Gastrocnemius medialis (tissue), 4 donors: ENCODE measurements around the gene CIAO3. TPM values are rescaled to one million over a fixed set of nuclear protein-coding genes. Genes with fewer than 3 reads are reported as not detected.

Experiments used
- ATAC-seq, 2 donors: fragments of 150-250 bp; one replicate each; pipeline ENCODE4 v1.9.1; 2016
- DNase-seq, 2 donors: peaks; one replicate each; pipeline ENCODE4 v3.0.0-alpha.2; 2019
- H3K27ac ChIP-seq, 4 donors: fragments of 200-600 bp; sonication (generic); 1 replicate in 1 of 4; 2 replicates in 3 of 4; pipeline ENCODE4 v1.5.1; 2016 to 2018; ENCODE audit warnings: mild to moderate bottlenecking in 2 of 4, moderate library complexity in 1 of 4
- H3K27me3 ChIP-seq, 3 donors: fragments of 200-600 bp; sonication (generic) in 2 of 3; 1 replicate in 1 of 3; 2 replicates in 2 of 3; pipeline versions ENCODE4 v1.5.1 to v1.6.0; 2016 to 2019; ENCODE audit warnings: mild to moderate bottlenecking in 1 of 3, moderate library complexity in 1 of 3
- H3K36me3 ChIP-seq, 2 donors: fragments of 200-600 bp; sonication (generic) in 1 of 2; one replicate each; pipeline ENCODE4 v1.5.1; 2017 to 2018
- H3K4me1 ChIP-seq, 2 donors: fragments of 200-600 bp; sonication (generic) in 1 of 2; one replicate each; pipeline ENCODE4 v1.5.1; 2016 to 2017; ENCODE audit warnings: mild to moderate bottlenecking in 2 of 2
- H3K4me3 ChIP-seq, 4 donors: fragments of 200-600 bp; sonication (generic) in 3 of 4; 1 replicate in 1 of 4; 2 replicates in 3 of 4; pipeline ENCODE4 v1.5.1; 2016 to 2019; ENCODE audit warnings: mild to moderate bottlenecking in 2 of 4
- H3K9me3 ChIP-seq, 3 donors: fragments of 200-600 bp; sonication (generic) in 2 of 3; 1 replicate in 1 of 3; 2 replicates in 2 of 3; pipeline ENCODE4 v1.5.1; 2016 to 2019
- POLR2A ChIP-seq, 2 donors: fragments of 450-650 bp; IDR thresholded peaks; one replicate each; pipeline ENCODE4 v1.6.1; 2017; ENCODE audit warnings: antibody characterized with exemption in 2 of 2, mild to moderate bottlenecking in 2 of 2, moderate library complexity in 2 of 2
- in situ Hi-C, 4 donors: fragments of 200-750 bp; cut with MboI; loops; one replicate each; pipeline versions ENCODE4 v1.15.0 to v1.8.0; 2017; ENCODE audit warnings: low sequenced_read_pairs in 4 of 4
- intact Hi-C: fragments of 100-400 bp; cut with DNase I; formaldehyde crosslinking; loops from one replicate; pipeline ENCODE4 v1.15.1; 2023; ENCODE audit warnings: low total_unique reads
- total RNA-seq, 4 donors: library from RNA; depleted of rRNA; stranded (reverse); fragments of >200 nt; gene quantifications; one replicate each; pipeline versions ENCODE4 v1.1.0 to v1.2.3, GENCODE V29; 2016
- TF ChIP-seq, protein P1 (sequence below), 5 experiments: fragments of 450-650 bp in 3 of 5; fragments of 200-600 bp in 2 of 5; sonication (generic) in 2 of 5; IDR thresholded peaks in 4 of 5; conservative IDR thresholded peaks in 1 of 5; 1 replicate in 4 of 5; 2 replicates in 1 of 5; pipeline ENCODE4 v1.5.1; 2016 to 2019; ENCODE audit warnings: antibody characterized with exemption in 5 of 5, mild to moderate bottlenecking in 3 of 5, moderate library complexity in 3 of 5

The CIAO3 gene
- total RNA-seq, 4 donors from 2014 or later, result 16.1 to 48.5 (median 21.6) TPM

DNA sequence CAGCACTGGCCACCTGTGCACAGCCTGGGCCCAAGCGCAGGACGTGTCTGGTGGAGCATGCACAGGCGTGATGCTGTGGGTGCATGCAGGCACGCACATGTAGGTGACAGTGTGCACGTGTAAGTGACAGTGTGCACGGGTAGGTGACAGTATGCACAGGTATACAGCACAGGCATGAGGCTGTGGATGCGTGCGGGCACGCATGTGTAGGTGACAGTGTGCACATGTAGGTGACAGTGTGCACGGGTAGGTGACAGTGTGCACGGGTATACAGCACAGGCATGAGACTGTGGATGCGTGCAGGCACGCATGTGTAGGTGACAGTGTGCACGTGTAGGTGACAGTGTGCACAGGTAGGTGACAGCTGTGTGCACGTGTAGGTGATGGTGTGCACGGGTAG lies 39.5 kb upstream of the CIAO3 start:
- Histone ChIP-seq H3K4me1 (no peaks in the 10 kb centered on the region), H3K36me3 (no peaks in the 10 kb centered on the region), H3K9me3 (no peaks in the 10 kb centered on the region), H3K27me3 (peaks cover 34 to 69% (median 54%) of the 10 kb centered on the region in 3 donors), H3K27ac (no peak overlapping the region), H3K4me3 (no peak overlapping the region)
- TF ChIP-seq, protein P1, sequence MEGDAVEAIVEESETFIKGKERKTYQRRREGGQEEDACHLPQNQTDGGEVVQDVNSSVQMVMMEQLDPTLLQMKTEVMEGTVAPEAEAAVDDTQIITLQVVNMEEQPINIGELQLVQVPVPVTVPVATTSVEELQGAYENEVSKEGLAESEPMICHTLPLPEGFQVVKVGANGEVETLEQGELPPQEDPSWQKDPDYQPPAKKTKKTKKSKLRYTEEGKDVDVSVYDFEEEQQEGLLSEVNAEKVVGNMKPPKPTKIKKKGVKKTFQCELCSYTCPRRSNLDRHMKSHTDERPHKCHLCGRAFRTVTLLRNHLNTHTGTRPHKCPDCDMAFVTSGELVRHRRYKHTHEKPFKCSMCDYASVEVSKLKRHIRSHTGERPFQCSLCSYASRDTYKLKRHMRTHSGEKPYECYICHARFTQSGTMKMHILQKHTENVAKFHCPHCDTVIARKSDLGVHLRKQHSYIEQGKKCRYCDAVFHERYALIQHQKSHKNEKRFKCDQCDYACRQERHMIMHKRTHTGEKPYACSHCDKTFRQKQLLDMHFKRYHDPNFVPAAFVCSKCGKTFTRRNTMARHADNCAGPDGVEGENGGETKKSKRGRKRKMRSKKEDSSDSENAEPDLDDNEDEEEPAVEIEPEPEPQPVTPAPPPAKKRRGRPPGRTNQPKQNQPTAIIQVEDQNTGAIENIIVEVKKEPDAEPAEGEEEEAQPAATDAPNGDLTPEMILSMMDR (IDR thresholded peaks at IDR 0.05 in 4 of 5, conservative IDR thresholded peaks at IDR 0.05 in 1 of 5), result no peak
- no peak for TF ChIP-seq POLR2A (IDR thresholded peaks at IDR 0.05)
- ATAC-seq (no peak), DNase-seq (no peak)
- in situ Hi-C loops (no loop called here), intact Hi-C loops (no loop called here)

DNA sequence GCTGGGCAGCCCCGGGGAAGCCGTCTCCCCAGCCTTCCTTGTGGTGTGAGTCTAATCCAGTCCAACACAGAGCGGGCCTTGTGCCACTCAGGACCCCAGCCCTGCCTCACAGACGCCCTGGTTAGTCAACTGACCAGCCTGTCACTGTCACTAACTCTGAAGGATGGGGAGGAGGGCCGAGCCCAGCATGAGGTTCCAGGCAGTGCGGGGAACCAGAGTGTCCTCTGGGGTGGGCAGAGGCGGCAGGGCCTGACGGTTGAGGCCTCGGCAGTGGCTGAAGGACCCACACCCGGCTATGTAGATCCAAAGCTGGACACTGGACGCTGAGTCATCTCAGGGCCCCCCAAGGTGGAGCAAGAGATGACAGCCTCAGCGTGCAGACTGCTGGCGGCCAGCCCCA lies 38.8 kb upstream of the CIAO3 start:
- Histone ChIP-seq H3K36me3 (no peaks in the 10 kb centered on the region), H3K27ac (no peak overlapping the region), H3K4me3 (no peak overlapping the region), H3K27me3 (peaks cover 34 to 69% (median 54%) of the 10 kb centered on the region in 3 donors), H3K9me3 (no peaks in the 10 kb centered on the region), H3K4me1 (no peaks in the 10 kb centered on the region)
- DNase-seq, result no peak
- no peak for TF ChIP-seq POLR2A (IDR thresholded peaks at IDR 0.05)
- TF ChIP-seq, protein P1 (IDR thresholded peaks at IDR 0.05 in 4 of 5, conservative IDR thresholded peaks at IDR 0.05 in 1 of 5), result no peak
- in situ Hi-C loops, result no loop called here
- no peak for ATAC-seq
- intact Hi-C loops, result no loop called here

DNA sequence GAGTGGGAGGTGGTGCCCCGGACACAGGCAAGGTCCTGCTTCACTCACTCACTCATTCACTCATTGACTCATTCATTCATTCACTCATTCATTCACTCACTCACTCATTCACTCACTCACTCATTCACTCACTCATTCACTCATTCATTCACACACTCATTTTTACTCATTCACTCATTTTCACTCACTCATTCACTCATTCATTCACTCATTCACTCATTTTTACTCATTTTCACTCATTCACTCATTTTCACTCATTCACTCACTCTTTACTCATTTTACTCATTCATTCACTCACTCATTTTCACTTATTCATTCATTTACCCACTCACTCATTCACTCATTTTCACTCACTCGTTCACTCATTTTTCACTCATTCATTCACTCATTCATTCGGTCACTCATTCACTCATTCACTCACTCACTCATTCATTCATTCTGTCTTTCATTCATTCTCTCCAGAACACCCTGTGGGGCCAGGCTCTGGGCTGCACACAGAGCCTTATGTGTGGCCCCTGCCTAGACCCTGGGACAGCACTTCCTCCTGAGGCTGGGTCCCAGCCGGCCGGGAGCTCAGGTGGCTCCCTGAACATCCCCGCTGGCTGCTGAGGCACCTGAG lies 38.2 kb upstream of the CIAO3 start:
- no peaks in the 10 kb centered on the region for H3K36me3 ChIP-seq
- no peaks in the 10 kb centered on the region for H3K4me1 ChIP-seq
- intact Hi-C loops, result no loop called here
- ATAC-seq, result no peak
- peaks cover 34 to 67% (median 53%) of the 10 kb centered on the region in 3 donors for H3K27me3 ChIP-seq
- H3K9me3 ChIP-seq, result no peaks in the 10 kb centered on the region
- in situ Hi-C loops, result no loop called here
- TF ChIP-seq, protein P1 (IDR thresholded peaks at IDR 0.05 in 4 of 5, conservative IDR thresholded peaks at IDR 0.05 in 1 of 5), result no peak
- TF ChIP-seq POLR2A (IDR thresholded peaks at IDR 0.05), result no peak
- H3K27ac ChIP-seq, result no peak overlapping the region
- no peak for DNase-seq
- H3K4me3 ChIP-seq, result no peak overlapping the region

DNA sequence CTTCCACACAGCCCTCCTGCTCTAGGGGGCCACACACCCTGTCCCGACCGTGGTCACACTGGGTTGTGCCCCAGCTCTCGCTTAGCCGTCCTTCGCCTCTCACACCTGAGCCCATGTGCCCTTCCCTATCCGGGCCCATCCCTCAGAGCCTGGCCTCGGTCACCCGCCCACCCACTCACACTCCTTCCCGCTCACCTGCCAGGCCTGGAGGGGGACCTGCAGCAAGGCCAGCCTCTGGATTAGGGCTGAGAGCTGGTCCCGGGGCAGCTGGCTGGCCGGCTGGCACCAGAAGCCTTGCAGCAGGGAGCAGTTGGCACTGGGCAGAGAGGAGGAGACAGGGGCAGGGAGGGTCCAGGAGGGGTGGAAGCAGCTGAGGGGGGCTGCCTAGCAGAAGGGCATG lies 37.6 kb upstream of the CIAO3 start:
- Histone ChIP-seq H3K9me3 (no peaks in the 10 kb centered on the region), H3K27ac (no peak overlapping the region), H3K4me3 (no peak overlapping the region), H3K27me3 (peaks cover 28 to 62% (median 47%) of the 10 kb centered on the region in 3 donors), H3K4me1 (no peaks in the 10 kb centered on the region), H3K36me3 (no peaks in the 10 kb centered on the region)
- in situ Hi-C loops, result no loop called here
- no peak for DNase-seq
- intact Hi-C loops, result no loop called here
- no peak for ATAC-seq
- TF ChIP-seq, protein P1 (IDR thresholded peaks at IDR 0.05 in 4 of 5, conservative IDR thresholded peaks at IDR 0.05 in 1 of 5), result no peak
- no peak for TF ChIP-seq POLR2A (IDR thresholded peaks at IDR 0.05)

DNA sequence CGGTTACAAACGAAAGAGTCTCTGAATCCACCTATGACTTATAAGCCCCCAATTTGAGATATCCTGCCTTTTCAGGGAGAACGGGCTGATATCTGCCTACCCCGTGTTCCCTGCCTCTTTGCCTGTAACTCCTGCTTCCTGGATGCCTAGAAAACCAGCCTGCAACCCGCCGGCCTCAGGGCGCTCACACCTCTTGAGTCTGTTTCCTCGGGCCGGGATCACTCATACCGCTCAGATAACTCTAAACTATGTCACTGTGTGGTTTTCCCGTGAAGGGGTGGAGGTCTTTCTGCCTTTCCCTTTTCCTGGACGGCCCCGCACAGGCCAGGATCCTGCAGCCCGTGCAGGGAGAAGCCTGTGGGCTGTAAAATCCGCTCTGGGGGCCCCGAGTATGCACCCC lies 37.0 kb upstream of the CIAO3 start:
- DNase-seq, result no peak
- no peaks in the 10 kb centered on the region for H3K36me3 ChIP-seq
- peaks cover 23 to 56% (median 41%) of the 10 kb centered on the region in 3 donors for H3K27me3 ChIP-seq
- TF ChIP-seq, protein P1 (IDR thresholded peaks at IDR 0.05 in 4 of 5, conservative IDR thresholded peaks at IDR 0.05 in 1 of 5), result no peak
- TF ChIP-seq POLR2A (IDR thresholded peaks at IDR 0.05), result no peak
- ATAC-seq, result no peak
- in situ Hi-C loops (no loop called here), intact Hi-C loops (no loop called here)
- H3K9me3 ChIP-seq, result no peaks in the 10 kb centered on the region
- no peak overlapping the region for H3K4me3 ChIP-seq
- H3K27ac ChIP-seq, result no peak overlapping the region
- H3K4me1 ChIP-seq, result no peaks in the 10 kb centered on the region
